Astrocyte of the spinal cord (primary cell): ENCODE data around the gene DMRT3.

Experiments
- DNase-seq: peaks from one replicate; pipeline ENCODE4 v3.0.0; 2011; ENCODE audit warnings: low read depth, low spot score
- H3K4me3 ChIP-seq: 2 replicates; pipeline ENCODE4 v1.5.1; 2011; ENCODE audit warnings: low read depth, mild to moderate bottlenecking, low read length, moderate library complexity
- in situ Hi-C: cut with HindIII; loops from 2 replicates; pipeline ENCODE4 v1.10.0; 2017; ENCODE audit warnings: low sequenced_read_pairs
- TF ChIP-seq, protein P1 (sequence below): IDR thresholded peaks from 2 replicates; pipeline ENCODE4 v1.5.1; 2012; ENCODE audit warnings: low read depth, mild to moderate bottlenecking, low read length, inconsistent platforms

The DMRT3 gene, protein sequence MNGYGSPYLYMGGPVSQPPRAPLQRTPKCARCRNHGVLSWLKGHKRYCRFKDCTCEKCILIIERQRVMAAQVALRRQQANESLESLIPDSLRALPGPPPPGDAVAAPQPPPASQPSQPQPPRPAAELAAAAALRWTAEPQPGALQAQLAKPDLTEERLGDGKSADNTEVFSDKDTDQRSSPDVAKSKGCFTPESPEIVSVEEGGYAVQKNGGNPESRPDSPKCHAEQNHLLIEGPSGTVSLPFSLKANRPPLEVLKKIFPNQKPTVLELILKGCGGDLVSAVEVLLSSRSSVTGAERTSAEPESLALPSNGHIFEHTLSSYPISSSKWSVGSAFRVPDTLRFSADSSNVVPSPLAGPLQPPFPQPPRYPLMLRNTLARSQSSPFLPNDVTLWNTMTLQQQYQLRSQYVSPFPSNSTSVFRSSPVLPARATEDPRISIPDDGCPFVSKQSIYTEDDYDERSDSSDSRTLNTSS

DNA sequence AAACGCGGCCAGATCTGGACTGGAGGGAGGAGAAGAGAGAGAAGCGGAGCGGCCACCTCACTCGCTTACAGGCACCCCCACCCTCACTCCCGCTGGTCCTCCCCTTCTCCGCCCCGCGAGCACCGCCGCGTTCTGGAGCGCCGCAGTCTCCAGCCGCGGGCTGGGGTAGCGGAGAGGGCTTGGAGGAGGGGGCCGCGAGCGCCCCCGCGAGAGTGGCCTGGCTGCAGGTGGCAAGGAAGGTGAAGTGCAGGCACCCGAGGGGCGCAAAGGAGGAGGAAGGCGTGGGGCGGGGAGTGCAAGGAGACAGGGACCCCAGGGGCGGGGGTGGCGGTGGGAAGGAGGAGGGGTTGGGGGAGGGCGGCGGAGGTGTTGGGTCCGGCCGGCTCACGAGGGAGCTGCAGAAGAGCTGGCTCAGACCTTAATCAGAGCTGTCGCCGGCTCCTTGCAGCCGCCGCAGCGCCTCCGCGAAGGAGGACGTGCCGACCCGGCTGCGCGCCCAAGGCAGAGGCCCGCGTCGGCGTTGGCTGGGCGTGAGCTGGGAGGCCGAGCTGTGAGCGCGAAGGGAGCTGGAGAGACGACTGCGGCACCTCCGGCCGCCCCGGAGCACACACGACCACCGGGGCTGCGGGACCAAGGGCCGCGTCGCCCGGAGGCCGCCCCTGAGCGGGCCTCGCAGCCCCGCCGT, at the start of gene DMRT3:
DMRT3 (plus strand) TSS at position 398 of the 685 bp plus-strand sequence. CDS start 347 bp downstream, outside the sequence.
- no peak for DNase-seq
- in situ Hi-C loops: no loop called here
- TF ChIP-seq, protein P1, sequence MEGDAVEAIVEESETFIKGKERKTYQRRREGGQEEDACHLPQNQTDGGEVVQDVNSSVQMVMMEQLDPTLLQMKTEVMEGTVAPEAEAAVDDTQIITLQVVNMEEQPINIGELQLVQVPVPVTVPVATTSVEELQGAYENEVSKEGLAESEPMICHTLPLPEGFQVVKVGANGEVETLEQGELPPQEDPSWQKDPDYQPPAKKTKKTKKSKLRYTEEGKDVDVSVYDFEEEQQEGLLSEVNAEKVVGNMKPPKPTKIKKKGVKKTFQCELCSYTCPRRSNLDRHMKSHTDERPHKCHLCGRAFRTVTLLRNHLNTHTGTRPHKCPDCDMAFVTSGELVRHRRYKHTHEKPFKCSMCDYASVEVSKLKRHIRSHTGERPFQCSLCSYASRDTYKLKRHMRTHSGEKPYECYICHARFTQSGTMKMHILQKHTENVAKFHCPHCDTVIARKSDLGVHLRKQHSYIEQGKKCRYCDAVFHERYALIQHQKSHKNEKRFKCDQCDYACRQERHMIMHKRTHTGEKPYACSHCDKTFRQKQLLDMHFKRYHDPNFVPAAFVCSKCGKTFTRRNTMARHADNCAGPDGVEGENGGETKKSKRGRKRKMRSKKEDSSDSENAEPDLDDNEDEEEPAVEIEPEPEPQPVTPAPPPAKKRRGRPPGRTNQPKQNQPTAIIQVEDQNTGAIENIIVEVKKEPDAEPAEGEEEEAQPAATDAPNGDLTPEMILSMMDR: no peak
- no peak within 1 kb of the TSS for H3K4me3 ChIP-seq

DNA sequence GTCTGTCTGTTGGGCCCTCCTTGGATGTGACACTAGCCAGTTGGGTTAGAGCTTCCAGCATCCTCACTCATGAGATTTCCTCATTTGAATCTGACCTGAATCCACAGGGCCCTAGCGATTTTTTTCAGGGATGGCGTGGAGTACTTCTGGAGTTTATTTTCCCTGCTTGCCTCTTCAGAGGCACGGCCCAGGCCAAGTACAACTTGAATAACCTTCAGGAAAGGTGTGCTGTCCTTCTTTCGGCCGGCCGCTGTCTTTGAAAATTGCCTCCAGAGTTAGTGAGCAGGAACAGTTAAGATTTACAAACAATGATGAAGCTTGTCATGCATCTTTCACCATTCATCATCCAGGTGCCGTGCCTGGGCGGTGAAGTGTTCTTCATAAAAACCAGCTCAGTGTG, 49.5 kb upstream of the DMRT3 start:
- DNase-seq: no peak
- in situ Hi-C loops: no loop called here
- TF ChIP-seq, protein P1: no peak
- H3K4me3 ChIP-seq: no peak overlapping the region

DNA sequence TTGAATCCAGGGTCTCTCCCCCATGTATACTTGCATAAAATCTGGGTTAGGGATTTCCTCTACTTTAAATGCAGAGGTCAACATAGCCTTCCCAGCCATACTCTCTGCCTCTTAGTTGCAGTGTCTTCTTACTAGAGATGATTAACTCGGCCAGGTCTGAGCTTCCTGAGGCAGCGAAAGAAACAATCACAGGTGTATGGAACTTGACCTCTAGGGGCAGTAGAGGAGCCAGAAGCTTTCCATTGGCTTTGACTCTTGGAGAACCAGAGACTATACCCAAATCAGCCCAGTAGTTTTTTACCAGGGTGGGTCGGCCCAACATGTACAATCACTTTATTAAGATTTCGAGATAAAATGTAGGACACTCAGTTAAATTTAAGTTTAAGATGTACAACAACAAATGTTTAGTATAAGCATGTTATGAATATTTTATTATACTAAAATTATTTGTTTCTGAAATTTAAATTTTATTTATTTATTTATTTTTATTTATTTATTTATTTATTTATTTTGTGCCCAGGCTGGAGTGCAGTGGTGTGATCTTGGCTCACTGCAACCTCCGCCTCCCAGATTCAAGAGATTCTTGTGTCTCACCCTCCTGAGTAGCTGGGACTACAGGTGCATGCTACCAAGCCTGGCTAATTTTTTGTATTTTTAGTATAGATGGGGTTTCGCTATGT, 48.0 kb upstream of the DMRT3 start:
- in situ Hi-C loops: no loop called here
- no peak overlapping the region for H3K4me3 ChIP-seq
- DNase-seq: no peak
- TF ChIP-seq, protein P1: peak; percentile 35

DNA sequence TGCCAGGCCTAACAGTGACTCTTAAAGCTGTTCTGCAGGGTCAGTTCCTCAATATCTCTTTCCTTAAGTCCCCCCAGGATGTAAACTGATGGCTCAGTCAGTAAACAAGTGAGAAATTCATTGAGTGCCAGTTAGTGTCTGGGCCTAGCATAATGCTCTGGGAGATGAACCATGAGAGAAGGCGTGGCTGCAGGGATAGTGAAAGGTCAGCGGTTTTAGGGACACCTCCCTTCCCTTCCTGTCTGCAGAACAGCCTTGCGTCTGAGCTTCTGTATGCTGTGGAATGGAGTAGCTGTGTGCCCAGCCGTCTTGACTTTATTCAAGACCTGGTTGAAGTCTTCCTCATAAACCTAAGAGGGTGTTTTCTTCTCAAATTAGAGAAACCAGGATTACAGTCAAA, 46.7 kb upstream of the DMRT3 start:
- in situ Hi-C loops: no loop called here
- DNase-seq: no peak
- TF ChIP-seq, protein P1: no peak
- H3K4me3 ChIP-seq: no peak overlapping the region

DNA sequence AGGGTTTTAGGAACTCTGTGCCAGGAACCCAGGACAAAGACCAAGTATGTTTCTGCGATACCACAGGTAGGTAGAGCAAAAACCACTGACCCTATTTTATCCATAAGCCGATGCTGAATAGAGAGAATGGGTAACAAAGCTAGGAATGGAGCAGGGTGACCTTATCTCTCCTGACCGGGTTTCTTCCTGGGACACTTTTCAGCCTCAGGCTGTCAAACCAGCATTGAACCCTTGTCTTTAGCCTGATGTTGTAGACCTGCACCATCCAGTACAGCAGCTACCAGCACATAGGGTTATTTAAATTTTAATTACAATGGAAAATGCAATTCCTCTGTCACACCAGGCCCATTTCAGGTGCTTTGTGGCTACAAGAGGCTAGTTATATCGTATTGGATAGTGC, 43.1 kb upstream of the DMRT3 start:
- TF ChIP-seq, protein P1: no peak
- in situ Hi-C loops: no loop called here
- H3K4me3 ChIP-seq: no peak overlapping the region
- DNase-seq: no peak

DNA sequence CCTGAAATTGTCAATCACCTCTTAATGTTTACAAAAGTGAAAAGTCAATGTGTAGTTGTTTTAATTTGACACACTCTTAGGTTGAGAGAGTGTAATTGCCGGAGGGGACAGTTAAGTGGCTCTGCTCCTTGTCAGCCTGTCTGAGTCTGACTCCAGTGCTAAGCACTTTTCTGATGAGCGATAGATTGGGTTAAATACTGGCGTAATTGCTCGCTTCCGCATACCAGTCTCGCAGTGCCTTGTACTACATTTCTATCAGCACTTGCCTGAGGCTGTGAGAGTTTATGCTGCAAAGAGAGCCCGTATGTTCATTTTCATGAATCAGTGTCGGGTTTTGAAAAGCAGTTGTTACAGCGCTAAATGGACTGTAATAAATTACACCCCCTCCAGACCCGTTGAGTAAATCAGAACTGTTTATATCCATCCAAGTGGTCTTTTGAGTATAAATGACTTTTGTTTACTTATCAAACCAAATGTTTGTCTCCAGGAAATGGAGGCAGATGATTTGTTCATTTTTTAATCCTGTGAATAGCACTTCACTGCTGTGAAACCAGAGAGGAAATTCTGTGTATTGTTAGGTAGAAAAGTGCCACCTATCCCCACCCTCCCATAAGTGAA, 41.0 kb upstream of the DMRT3 start:
- no peak for DNase-seq
- H3K4me3 ChIP-seq: no peak overlapping the region
- TF ChIP-seq, protein P1: no peak
- in situ Hi-C loops: no loop called here
